Measurements from ENCODE around the gene HSPA12B.

The HSPA12B gene

GRCh38 chr20:3767427-3768341 is 35.2 kb downstream of the HSPA12B start, which contains the start of gene ADISSP:
Gene ADISSP (minus strand): TSS chr20:3767753. CDS start chr20:3760100, 7,653 bp downstream.
- peak; percentile 72 for FAIRE-seq

- FAIRE-seq: no peak
These were observed 36.1 kb downstream of the HSPA12B start for GRCh38 chr20:3768342-3769130.

GRCh38 chr20:3771552-3772058 is 39.1 kb downstream of the HSPA12B start:
- no peak for FAIRE-seq

- FAIRE-seq: no peak
These were observed 43.1 kb downstream of the HSPA12B start for GRCh38 chr20:3775457-3776108.

- FAIRE-seq: no peak
These were observed 44.9 kb downstream of the HSPA12B start for GRCh38 chr20:3777381-3777715.

- FAIRE-seq: no peak
These were observed 45.5 kb downstream of the HSPA12B start for GRCh38 chr20:3777716-3778629.

- no peak for FAIRE-seq
These were observed 46.5 kb downstream of the HSPA12B start for GRCh38 chr20:3778976-3779375.

GRCh38 chr20:3781153-3781910 is 48.8 kb downstream of the HSPA12B start, which contains the start of gene SPEF1:
Gene SPEF1 (minus strand): TSS chr20:3781448. CDS start chr20:3781287, 161 bp downstream.
- peak; percentile 97 for FAIRE-seq

GRCh38 chr20:3782597-3782996 is 50.1 kb downstream of the HSPA12B start:
- no peak for FAIRE-seq

GRCh38 chr20:3783068-3783489 is 50.6 kb downstream of the HSPA12B start:
- FAIRE-seq: no peak

- no peak for FAIRE-seq
These were observed 51.2 kb downstream of the HSPA12B start for GRCh38 chr20:3783511-3784195.

GRCh38 chr20:3784216-3784853 is 51.9 kb downstream of the HSPA12B start:
- FAIRE-seq: no peak

GRCh38 chr20:3784863-3785239 is 52.4 kb downstream of the HSPA12B start:
- no peak for FAIRE-seq

- no peak for FAIRE-seq
These were observed 53.0 kb downstream of the HSPA12B start for GRCh38 chr20:3785240-3786125.

GRCh38 chr20:3786126-3786484 is 53.6 kb downstream of the HSPA12B start:
- FAIRE-seq: no peak

GRCh38 chr20:3786665-3787323 is 54.3 kb downstream of the HSPA12B start, which contains the start of gene CENPB:
Gene CENPB (minus strand): TSS chr20:3786740. CDS start chr20:3786483, 257 bp downstream.
- FAIRE-seq: no peak

- no peak for FAIRE-seq
These were observed 55.0 kb downstream of the HSPA12B start for GRCh38 chr20:3787324-3788014.
